Measurements from ENCODE around the gene LCMT2.

The LCMT2 gene, protein sequence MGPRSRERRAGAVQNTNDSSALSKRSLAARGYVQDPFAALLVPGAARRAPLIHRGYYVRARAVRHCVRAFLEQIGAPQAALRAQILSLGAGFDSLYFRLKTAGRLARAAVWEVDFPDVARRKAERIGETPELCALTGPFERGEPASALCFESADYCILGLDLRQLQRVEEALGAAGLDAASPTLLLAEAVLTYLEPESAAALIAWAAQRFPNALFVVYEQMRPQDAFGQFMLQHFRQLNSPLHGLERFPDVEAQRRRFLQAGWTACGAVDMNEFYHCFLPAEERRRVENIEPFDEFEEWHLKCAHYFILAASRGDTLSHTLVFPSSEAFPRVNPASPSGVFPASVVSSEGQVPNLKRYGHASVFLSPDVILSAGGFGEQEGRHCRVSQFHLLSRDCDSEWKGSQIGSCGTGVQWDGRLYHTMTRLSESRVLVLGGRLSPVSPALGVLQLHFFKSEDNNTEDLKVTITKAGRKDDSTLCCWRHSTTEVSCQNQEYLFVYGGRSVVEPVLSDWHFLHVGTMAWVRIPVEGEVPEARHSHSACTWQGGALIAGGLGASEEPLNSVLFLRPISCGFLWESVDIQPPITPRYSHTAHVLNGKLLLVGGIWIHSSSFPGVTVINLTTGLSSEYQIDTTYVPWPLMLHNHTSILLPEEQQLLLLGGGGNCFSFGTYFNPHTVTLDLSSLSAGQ

DNA sequence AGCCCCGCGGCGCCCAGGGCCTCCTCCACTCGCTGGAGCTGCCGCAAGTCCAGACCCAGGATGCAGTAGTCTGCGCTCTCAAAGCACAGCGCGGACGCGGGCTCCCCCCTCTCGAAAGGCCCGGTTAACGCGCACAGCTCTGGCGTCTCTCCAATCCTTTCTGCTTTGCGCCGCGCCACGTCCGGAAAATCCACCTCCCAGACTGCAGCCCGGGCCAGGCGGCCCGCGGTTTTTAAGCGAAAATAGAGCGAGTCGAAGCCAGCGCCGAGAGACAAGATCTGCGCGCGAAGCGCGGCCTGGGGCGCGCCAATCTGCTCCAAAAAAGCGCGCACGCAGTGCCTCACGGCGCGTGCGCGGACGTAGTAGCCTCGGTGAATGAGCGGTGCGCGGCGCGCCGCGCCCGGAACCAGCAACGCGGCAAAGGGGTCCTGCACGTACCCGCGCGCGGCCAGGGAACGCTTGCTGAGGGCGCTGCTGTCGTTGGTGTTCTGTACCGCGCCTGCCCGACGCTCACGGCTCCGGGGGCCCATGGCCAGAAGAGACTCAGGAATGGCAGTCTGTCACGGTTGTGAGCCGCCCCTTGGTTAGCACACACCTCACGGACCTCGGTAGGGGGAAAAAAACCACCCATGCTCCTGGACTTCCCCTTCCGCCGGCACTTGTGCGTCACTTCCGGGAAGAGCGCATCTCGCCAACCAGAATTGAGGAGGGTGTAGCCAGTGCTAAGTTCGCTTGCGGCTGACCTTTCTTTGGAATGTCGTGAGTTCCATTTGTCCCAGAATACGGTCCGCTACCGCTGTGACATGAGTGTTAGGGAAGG is at the start of gene LCMT2:
Gene LCMT2 (minus strand): TSS at position 614 of the 820 bp plus-strand sequence. CDS start 84 bp downstream, at position 530.
- peak; percentile 93 for DNase-seq

DNA sequence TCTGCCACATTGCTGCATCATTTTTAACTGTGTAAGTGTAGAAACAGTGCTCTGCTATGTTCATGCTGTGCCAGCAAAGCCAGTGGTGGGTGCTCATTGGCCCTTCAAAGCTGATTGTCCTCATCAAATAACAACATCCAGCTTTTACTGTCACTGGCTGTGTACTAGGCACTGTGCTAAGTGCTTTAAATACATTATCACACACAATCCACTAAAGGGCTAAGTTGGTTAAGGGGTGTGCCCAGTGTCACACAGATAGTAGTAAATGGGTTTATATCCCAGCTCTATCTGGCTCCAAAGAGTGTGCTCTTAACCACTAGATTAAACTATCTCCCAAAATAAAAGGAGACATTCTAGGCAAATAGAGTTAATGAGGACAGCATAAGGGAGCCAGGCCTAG is 48.2 kb upstream of the LCMT2 start:
- no peak for DNase-seq

- peak; percentile 38 for DNase-seq
These were observed 45.8 kb upstream of the LCMT2 start for GRCh38 chr15:43376017-43376705.

DNA sequence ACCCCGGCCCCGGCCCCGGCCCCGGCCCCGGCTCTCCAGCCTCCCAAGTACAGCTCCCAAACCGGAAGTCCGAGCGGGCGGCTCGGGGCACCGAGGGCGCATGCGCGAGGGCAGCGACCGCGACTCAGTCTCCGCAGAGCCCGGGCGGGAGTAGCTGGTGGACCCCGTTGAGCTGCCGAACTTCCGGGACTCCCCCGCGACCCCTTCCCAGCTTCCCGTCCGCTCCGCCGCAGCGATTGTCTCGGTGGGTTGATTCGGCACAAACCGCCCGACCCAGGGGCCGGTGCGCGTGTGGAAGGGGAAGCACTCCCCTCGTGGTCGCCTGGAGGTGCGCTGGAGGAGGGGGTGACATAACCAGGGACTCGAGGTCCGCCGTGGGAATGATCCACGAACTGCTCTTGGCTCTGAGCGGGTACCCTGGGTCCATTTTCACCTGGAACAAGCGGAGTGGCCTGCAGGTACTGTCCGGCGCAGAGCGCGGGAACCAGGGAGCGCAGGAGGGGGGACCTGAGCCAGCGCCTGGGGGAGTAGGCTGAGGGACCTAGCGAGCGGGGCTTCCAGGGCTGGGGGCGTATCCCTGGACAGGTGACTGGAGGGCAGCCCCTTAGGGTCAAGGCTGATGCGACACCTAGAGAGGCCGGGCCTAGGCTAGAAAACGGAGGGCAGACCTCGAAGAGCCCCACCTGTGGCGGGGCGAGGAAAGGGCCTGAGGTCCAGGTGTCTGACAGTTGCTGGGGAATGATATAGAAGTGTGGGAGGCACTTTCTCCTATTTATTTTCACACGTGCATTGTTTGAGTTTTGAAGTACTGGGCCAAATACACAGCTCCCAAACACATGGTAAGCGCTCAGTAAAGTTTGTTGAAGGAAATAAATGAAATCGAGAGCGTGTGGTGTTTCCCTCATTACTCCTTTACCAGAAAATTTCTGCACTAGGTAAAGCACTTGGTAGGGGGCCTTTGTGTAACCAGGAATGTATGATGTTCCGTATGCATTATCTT is 40.9 kb upstream of the LCMT2 start, which contains the start of the genes TUBGCP4 and ZSCAN29:
Gene TUBGCP4 (plus strand): TSS at position 127 of the 1,000 bp plus-strand sequence. CDS start 254 bp downstream, at position 381.
Gene ZSCAN29 (minus strand): TSS at position 69 of the 1,000 bp plus-strand sequence. CDS start 1,130 bp downstream, outside the sequence.
- DNase-seq = peak; percentile 83

DNA sequence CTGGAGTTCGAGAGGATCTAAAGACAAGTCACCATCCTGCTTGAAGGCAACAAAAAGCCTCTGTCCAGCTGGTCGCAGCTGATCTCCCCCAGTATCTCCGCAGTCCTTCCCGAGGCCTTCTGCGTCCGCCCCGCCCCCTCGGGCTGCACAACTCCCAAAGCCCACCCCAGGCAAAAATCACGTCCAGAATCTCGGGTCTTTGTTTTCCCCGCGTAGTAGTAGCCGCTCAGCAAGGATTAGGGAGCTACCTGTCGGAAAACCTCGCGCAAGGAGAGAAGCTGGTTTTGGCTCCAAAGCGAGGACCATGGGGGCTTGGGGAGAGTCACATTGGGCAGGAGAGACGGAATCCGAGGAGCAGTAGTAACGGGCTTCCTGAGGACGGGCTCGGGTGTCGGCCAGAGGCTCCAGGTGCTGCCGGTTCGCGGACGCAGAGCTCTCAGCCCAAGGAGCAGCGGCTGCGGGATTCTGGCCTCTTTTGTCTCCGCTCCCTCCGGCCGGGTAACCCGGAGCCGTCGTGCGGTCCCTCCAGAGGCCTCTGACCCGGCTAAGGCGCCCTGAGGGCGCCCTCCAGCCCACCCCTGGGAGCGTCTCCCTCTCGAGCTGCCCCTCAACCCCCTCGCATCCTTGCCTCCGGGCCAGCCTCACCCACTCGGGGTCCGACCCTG is 40.1 kb upstream of the LCMT2 start:
- DNase-seq = no peak

GRCh38 chr15:43361313-43361903 is 31.0 kb upstream of the LCMT2 start:
- no peak for DNase-seq

- DNase-seq = no peak
These were observed 30.4 kb upstream of the LCMT2 start for GRCh38 chr15:43360821-43361220.

GRCh38 chr15:43352693-43353382 is 22.5 kb upstream of the LCMT2 start:
- no peak for DNase-seq

GRCh38 chr15:43347114-43347513 is 16.7 kb upstream of the LCMT2 start:
- DNase-seq = no peak

DNA sequence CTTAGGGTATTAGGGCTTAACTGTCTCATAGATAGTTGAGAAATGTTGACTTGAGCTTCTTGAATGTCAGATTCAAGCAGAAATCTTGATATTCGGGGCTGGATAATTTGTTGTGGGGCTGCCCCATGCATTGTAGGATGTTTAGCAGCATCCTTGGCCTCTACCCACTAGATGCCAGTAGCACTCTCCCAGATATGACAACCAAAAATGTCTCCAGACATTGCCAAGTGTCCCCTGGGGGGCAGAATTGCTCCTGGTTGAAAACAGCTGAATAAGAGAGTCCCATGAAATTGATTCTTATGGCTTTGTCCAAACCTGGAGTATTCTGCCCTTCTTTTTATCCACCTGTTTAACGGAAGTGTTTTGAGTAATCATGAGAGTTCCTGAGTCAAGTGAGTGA is 15.9 kb upstream of the LCMT2 start:
- DNase-seq = no peak

DNA sequence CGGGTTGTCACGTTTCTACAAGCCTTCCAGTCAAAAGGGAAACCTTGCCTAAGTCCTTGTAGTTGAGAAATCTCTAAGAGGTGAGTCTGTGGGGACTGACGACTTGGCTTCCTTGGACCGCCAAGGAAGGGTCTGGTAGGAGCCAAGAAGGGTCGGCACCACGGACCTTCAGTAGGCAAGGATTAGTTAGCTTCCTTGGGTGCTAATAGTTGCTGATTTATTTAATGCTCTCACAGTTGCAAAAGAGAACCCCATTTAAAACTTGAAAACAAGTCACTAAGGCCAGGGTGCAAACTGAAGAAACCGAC is 361 bp upstream of the LCMT2 start:
- DNase-seq = no peak

GRCh38 chr15:43329217-43329959 is 985 bp downstream of the LCMT2 start:
- peak; percentile 2 for DNase-seq

GRCh38 chr15:43325039-43325684 is 5.2 kb downstream of the LCMT2 start:
- no peak for DNase-seq

- DNase-seq = no peak
These were observed 11.2 kb downstream of the LCMT2 start for GRCh38 chr15:43318990-43319771.

DNA sequence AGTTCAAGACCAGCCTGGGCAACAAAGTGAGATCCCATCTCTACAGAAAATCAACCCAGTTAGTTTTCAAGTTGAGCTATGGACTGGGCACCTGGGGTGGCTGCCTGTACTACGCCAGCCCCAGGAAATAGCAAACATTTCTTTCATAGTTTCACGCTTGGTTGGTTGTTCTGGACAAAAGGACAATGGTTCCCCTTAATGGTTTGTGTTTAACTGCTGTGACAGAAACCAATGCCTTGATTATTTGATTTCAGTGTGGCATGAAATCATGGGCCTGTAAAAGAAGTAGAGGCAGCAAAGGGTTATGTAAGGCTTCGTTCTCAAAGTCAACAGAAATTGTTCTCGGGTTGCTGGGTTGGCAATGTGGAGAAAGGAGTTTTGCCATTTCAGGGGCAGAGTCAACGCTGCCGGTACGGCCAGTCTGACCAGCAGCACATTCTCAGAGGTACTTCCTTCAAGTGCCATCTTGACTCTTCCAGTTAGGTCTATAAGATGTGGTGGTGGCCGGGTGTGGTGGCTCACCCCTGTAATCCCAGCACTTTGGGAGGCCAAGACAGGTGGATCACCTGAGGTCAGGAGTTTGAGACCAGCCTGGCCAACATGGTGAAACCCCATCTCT is 12.7 kb downstream of the LCMT2 start:
- DNase-seq = no peak

DNA sequence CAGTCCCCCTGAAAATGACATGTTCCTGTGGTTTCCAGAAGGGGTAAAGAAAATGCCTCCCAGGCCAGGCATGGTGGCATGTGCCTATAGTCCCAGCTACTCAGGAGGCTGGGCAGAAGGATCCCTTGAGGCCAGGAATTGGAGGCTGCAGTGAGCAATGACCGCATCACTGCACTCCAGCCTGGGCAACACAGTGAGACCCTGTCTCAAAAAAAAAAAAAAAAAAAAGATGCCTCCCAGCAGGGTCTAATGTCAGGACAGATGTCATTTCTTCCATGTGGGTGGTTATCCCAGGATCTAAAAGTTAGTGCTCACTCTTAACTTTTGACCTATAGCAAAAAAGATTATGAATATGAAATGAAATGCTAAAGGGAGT is 13.4 kb downstream of the LCMT2 start:
- no peak for DNase-seq
